Dendritic cell treated with granulocyte-macrophage colony-stimulating factor and Interleukin-4, amounts not matched to agents 40 ng/mL and 50 ng/mL, for 4 days (primary cell): ENCODE measurements around the gene MLXIP.

Experiments
- H3K27ac Mint-ChIP-seq: one replicate; pipeline ENCODE4 v1.8.0; 2022; ENCODE audit warnings: mild to moderate bottlenecking, mixed read lengths
- H3K27me3 Mint-ChIP-seq: one replicate; pipeline ENCODE4 v1.8.0; 2022; ENCODE audit warnings: mild to moderate bottlenecking, mixed read lengths
- H3K36me3 Mint-ChIP-seq: one replicate; pipeline ENCODE4 v1.8.0; 2022; ENCODE audit warnings: low read depth, mixed read lengths
- H3K4me1 Mint-ChIP-seq: one replicate; pipeline ENCODE4 v1.8.0; 2022; ENCODE audit warnings: low read depth, mixed read lengths
- H3K4me3 Mint-ChIP-seq: one replicate; pipeline ENCODE4 v1.8.0; 2022; ENCODE audit warnings: mild to moderate bottlenecking, moderate library complexity, mixed read lengths
- H3K9me3 Mint-ChIP-seq: one replicate; pipeline ENCODE4 v1.8.0; 2022; ENCODE audit warnings: mixed read lengths
- intact Hi-C: fragments of 100-400 bp; cut with micrococcal nuclease; formaldehyde crosslinking; loops from one replicate; pipeline ENCODE4 v1.15.0; 2022

MLXIP gene

DNA sequence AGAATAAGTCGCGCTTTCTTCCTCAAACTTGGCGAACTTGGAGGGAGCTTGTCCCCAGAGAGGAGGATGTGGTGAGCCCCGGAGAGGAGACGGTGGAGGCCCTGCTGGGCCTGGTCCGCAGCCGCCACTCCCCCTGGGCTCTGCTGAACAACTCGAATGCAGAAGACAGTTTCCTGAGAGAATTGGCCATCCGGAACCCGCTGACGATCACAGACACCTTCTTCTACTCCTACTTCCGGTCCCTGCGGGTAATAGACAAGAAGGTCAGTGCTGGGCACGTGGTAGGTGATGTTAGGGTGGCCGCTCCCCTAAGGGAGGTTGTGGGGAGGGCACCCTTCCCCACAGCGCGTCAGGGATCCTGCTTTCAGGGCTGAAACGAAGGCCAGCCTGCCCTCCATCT lies 106.0 kb downstream of the MLXIP start:
- Mint-ChIP-seq H3K36me3 (no peaks in the 10 kb centered on the region), H3K9me3 (no peaks in the 10 kb centered on the region), H3K27ac (no peak overlapping the region), H3K4me1 (peaks cover 19% of the 10 kb centered on the region), H3K4me3 (peak overlapping the region; percentile 45), H3K27me3 (peaks cover 36% of the 10 kb centered on the region)
- intact Hi-C loops = no loop called here

GRCh38 chr12:122185079-122185478 lies 106.5 kb downstream of the MLXIP start:
- Mint-ChIP-seq H3K4me3 (no peak overlapping the region), H3K4me1 (peaks cover 19% of the 10 kb centered on the region), H3K27ac (no peak overlapping the region), H3K36me3 (no peaks in the 10 kb centered on the region), H3K27me3 (peaks cover 36% of the 10 kb centered on the region), H3K9me3 (no peaks in the 10 kb centered on the region)
- intact Hi-C loops = no loop called here

DNA sequence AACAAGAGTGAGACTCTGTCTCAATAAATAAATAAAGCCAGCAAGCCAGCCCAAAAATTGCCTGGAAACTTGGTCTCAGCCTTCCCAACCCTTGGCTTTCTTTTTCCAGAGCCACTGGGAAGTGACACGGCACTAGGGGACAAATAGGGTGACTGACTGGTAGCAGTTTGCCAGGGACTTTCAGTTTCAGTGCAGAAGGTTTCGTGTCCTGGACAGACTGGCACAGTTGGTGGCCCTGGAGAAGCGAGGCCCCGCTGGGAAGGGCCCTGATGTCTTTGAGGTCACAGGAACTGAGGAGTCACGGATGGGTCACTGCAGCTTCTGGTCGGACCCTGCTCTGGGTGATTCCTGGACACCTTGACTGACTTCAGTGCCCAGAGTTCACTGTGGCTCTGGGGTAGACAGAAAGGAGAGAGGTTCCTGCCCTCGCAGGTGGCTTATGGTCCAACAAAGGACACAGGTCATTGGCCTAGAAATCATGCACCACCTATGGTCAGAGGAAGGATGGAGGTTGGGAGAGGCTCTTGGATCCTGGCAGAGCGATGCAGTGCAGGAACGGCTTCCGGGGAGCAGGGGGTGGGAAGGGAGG lies 107.0 kb downstream of the MLXIP start:
- no peak overlapping the region for H3K4me3 Mint-ChIP-seq
- peaks cover 34% of the 10 kb centered on the region for H3K27me3 Mint-ChIP-seq
- H3K36me3 Mint-ChIP-seq = no peaks in the 10 kb centered on the region
- no peaks in the 10 kb centered on the region for H3K9me3 Mint-ChIP-seq
- intact Hi-C loops = no loop called here
- H3K27ac Mint-ChIP-seq = no peak overlapping the region
- peaks cover 19% of the 10 kb centered on the region for H3K4me1 Mint-ChIP-seq

- Mint-ChIP-seq H3K4me3 (no peak overlapping the region), H3K27me3 (peaks cover 27% of the 10 kb centered on the region), H3K36me3 (no peaks in the 10 kb centered on the region), H3K27ac (no peak overlapping the region), H3K4me1 (peaks cover 19% of the 10 kb centered on the region), H3K9me3 (no peaks in the 10 kb centered on the region)
- intact Hi-C loops = no loop called here
Observed at GRCh38 chr12:122187466-122187865, 108.9 kb downstream of the MLXIP start.

- H3K9me3 Mint-ChIP-seq = no peaks in the 10 kb centered on the region
- H3K27me3 Mint-ChIP-seq = peaks cover 6% of the 10 kb centered on the region
- no peak overlapping the region for H3K4me3 Mint-ChIP-seq
- H3K27ac Mint-ChIP-seq = no peak overlapping the region
- H3K36me3 Mint-ChIP-seq = no peaks in the 10 kb centered on the region
- intact Hi-C loops = loop anchor here (5.0 kb wide), 1 partner anchor 138 kb away; no protein-coding TSS in a partner anchor
- peaks cover 14% of the 10 kb centered on the region for H3K4me1 Mint-ChIP-seq
Observed at GRCh38 chr12:122189626-122190475, 111.3 kb downstream of the MLXIP start.

GRCh38 chr12:122190842-122191668 lies 112.5 kb downstream of the MLXIP start:
- intact Hi-C loops = loop anchor here (5.0 kb wide), 1 partner anchor 139 kb away; no protein-coding TSS in a partner anchor
- no peaks in the 10 kb centered on the region for H3K36me3 Mint-ChIP-seq

GRCh38 chr12:122192441-122192840 lies 113.9 kb downstream of the MLXIP start:
- peaks cover 7% of the 10 kb centered on the region for H3K27me3 Mint-ChIP-seq
- H3K4me3 Mint-ChIP-seq = no peak overlapping the region
- intact Hi-C loops = loop anchor here (5.0 kb wide), 1 partner anchor 140 kb away; no protein-coding TSS in a partner anchor
- no peaks in the 10 kb centered on the region for H3K36me3 Mint-ChIP-seq
- H3K4me1 Mint-ChIP-seq = peaks cover 10% of the 10 kb centered on the region
- no peaks in the 10 kb centered on the region for H3K9me3 Mint-ChIP-seq
- no peak overlapping the region for H3K27ac Mint-ChIP-seq

More at GRCh38 chr12:122190842-122191668, 112.5 kb downstream of the MLXIP start:
- Mint-ChIP-seq H3K27ac (no peak overlapping the region), H3K4me3 (no peak overlapping the region), H3K27me3 (peaks cover 2% of the 10 kb centered on the region), H3K4me1 (peaks cover 3% of the 10 kb centered on the region), H3K9me3 (no peaks in the 10 kb centered on the region)

DNA sequence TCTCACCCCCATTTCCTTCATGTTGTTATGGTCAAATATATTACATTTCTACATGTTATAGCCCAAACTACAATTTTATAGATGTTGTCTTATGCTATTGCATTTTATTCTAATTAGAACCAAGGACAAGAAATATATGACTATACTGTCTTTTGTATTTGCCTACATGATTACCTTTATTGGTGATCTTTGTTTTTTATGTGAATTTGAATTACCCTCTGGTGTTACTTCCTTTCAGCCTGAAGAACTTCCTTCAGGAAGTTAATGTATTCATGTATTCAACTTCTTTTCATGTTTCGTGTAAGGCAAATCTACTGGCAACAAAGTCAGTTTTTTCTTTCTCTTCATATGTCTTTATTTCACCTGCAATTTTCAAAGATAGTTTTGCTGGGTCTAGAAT lies 116.2 kb downstream of the MLXIP start:
- H3K27me3 Mint-ChIP-seq = peaks cover 23% of the 10 kb centered on the region
- no peaks in the 10 kb centered on the region for H3K36me3 Mint-ChIP-seq
- H3K27ac Mint-ChIP-seq = no peak overlapping the region
- H3K9me3 Mint-ChIP-seq = no peaks in the 10 kb centered on the region
- peaks cover 16% of the 10 kb centered on the region for H3K4me1 Mint-ChIP-seq
- intact Hi-C loops = loop anchor here (5.0 kb wide), 1 partner anchor 143 kb away; no protein-coding TSS in a partner anchor
- no peak overlapping the region for H3K4me3 Mint-ChIP-seq

DNA sequence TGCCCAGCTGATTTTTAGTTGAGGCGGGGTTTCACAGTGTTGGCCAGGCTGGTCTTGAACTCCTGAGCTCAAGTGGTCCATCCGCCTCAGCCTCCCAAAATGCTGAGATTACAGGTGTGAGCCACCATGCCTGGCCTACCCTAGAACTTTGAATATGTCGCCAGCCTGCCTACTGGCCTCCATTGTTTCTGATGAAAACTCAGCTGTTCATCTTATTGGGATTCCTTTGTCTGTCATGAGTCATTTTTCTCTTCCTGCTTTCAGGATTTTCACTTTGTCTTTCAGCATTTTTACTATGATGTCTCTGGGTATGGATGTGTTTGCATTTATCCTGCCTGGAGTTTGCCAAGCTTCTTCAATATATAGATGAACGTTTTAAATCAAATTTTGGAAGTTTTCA lies 116.8 kb downstream of the MLXIP start:
- intact Hi-C loops = no loop called here

More for the DNA sequence above, 116.8 kb downstream of the MLXIP start:
- Mint-ChIP-seq H3K4me3 (no peak overlapping the region), H3K36me3 (no peaks in the 10 kb centered on the region), H3K4me1 (peaks cover 16% of the 10 kb centered on the region), H3K27me3 (peaks cover 29% of the 10 kb centered on the region), H3K9me3 (no peaks in the 10 kb centered on the region), H3K27ac (no peak overlapping the region)
